ENCODE data around the gene ELF2.
"Not testable (repeated sequence)": the region's sequence is repeated elsewhere in the genome, so short reads cannot be mapped to it uniquely, and the experiment has no call there.

ELF2 gene

DNA sequence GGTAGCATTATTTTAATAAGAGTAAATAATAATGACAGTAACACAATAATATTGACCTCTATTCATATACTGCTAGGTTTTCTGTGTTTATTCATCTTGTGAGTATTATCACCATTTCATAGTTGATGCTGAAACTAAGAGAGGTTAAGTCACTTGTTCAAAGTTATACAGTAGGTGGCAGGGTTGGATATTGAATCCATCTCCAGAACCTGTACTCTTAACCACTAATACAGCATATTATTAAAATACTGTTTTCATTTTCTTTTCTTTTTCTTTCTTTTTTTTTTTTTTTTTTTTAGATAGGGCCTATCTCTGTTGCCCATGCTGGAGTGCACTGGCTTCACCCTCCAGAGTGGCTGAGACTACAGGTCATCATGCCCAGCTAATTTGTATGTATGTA lies 7.1 kb upstream of the ELF2 start:
- DNase-seq: no peak

DNA sequence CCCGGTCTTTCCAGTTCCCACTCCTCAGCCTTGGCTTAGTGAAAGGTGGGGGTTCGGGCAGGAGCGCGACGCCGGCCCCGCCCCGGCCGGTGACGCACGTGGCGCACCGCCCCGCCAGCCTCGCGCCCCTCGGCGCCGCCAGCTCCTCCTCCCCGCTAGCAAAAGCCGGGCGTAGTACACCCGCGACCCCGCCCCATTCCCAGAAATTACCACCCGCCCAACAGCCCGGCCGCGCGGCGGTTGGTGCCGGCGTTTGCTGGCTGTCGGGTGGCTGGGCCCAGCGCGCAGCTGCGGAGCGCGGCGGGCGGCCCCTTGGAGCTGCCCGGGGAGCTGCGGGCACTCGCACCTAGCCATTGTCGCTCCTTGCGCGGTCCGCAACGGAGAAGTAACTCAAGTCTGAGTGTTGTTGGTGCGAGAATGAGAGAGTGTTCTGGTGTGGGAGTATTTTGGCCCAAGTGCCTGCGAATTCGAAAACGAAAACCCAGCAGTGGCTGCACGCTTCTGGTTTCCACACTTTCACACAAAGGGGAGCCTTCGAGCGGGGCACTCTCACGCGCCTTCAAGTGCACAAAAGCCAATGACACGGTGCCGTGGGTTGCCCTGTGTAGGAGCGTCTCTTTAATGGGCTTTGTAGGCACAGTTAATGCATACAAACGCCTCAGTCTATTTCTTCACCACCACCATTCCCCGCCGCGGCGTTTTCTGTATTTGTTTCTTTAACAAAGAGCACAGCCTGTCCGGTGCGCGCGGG lies 1.0 kb upstream of the ELF2 start:
- peak; percentile 49 for DNase-seq

GRCh38 chr4:139176302-139177048 lies 543 bp downstream of the ELF2 start:
- DNase-seq: no peak

GRCh38 chr4:139175646-139176301 lies 1.2 kb downstream of the ELF2 start:
- DNase-seq: no peak

- DNase-seq: no peak
Observed at GRCh38 chr4:139171876-139172691, 4.9 kb downstream of the ELF2 start.

DNA sequence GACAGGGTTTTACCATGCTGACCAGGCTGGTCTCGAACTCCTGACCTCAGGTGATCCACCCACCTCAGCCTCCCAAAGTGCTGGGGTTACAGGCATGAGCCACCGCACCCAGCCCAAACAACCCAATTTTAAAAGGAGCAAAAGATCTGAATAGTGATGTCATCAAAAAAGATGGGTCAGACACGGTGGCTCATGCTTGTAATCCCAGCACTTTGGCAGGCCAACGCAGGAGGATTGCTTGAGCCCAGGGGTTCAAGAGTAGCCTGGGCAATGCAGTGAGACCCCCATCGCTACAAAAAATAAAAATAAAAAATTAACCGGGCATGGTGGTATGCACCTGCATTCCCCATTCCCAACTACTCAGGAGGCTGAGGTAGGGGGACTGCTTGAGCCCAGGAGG lies 6.1 kb downstream of the ELF2 start:
- no peak for DNase-seq

- DNase-seq: no peak
Observed at GRCh38 chr4:139167774-139168444, 9.1 kb downstream of the ELF2 start.

DNA sequence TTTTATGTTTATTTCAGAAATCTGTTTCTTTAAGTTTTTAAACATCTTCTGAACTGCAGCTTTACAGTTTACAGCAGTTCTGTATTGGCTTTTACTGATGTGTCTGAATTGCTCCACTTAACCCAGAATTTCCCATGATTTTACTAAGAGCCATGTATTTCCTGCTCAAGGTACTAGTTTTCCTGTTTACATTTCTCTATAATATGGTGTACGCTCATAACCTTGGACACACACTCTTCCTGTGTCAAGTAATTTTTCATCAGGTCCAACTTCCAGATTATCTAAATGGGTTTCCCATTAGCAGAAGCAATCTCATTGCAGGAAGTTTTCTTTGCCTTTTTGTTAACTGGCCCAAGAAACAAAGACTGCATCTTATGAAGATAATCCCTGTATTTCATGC lies 12.3 kb downstream of the ELF2 start:
- no peak for DNase-seq

GRCh38 chr4:139163806-139164206 lies 13.2 kb downstream of the ELF2 start:
- DNase-seq: no peak

GRCh38 chr4:139157977-139158376 lies 19.0 kb downstream of the ELF2 start:
- DNase-seq: not testable (repeated sequence)

GRCh38 chr4:139154952-139155557 lies 22.0 kb downstream of the ELF2 start:
- no peak for DNase-seq

DNA sequence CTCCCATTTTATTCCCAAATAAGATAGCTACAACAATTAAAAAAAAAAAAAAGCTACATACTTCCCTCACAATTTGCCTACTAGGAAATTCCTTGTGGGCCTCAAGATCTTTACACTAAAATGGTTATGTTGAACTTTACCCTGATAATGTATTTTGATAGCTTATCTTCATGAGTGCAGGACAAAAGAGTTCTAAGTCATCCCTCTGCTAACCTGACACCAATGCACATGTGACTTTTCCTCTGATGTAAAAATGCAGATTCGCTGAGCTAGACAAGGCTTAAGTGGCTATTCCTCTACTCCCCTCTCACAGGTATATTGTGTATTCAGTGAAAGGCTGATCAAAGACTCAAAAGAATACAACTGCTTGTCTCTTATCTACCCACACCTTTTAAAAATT lies 22.5 kb downstream of the ELF2 start:
- DNase-seq: no peak

DNA sequence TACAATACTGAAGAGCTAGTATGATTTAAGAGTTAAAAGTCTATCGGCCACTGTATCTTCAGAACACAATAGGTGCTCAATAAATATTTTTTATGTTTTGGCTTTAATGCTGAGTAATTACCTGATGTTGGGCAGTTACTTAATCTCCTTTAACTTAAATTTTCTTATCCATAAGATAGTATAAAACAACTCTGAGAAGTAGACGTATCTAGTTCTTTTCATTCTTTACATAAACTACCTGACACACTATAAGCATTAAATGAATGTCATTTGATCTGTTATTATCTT lies 22.9 kb downstream of the ELF2 start:
- no peak for DNase-seq

GRCh38 chr4:139153411-139154133 lies 23.4 kb downstream of the ELF2 start:
- no peak for DNase-seq

DNA sequence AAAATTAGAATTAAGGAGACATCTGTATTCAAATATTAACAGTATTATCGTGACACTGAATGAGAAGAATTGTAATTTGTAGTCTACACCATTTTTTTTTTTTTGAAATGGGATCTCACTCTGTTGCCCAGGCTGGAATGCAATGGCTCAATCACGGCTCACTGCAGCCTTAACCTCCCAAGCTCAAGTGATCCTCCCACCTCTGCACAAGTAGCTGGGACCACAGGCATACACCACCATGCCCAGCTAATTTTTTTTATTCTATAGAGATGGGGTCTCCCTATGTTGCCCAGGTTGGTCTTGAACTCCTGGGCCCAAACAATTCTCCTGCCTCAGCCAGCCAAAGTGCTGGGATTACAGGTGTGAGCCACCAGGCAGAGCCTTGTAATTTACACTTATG lies 24.8 kb downstream of the ELF2 start:
- DNase-seq: no peak

DNA sequence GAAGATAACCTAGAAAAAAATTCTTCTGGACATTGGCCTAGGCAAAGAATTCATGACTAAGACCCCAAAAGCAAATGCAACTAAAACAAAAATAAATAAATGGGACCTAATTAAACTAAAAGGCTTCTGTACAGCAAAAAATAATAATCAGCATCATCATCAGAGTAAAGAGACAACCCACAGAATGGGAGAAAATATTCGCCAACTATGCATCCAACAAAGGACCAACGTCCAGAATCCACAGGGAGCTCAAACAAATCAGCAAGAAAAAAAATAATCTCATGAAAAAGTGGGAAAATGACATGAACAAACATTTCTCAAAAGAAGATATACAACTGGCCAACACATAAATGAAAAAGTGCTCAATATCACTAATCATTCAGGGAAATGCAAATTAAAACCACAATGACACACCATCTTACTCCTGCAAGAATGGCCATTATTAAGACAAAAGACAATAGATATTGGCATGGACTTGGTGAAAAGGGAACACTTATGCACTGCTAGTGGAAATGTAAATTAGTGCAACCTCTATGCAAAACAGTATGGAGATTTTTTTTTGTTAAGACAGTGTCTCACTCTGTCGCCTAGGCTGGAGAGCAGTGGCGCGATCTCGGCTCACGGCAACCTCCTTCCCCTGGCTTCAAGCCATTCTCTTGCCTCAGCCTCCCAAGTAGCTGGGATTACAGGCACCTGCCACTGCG lies 29.9 kb downstream of the ELF2 start:
- DNase-seq: no peak

- DNase-seq: no peak
Observed at GRCh38 chr4:139145552-139145932, 31.5 kb downstream of the ELF2 start.

- DNase-seq: no peak
Observed at GRCh38 chr4:139144911-139145551, 32.0 kb downstream of the ELF2 start.

- no peak for DNase-seq
Observed at GRCh38 chr4:139144161-139144859, 32.7 kb downstream of the ELF2 start.

DNA sequence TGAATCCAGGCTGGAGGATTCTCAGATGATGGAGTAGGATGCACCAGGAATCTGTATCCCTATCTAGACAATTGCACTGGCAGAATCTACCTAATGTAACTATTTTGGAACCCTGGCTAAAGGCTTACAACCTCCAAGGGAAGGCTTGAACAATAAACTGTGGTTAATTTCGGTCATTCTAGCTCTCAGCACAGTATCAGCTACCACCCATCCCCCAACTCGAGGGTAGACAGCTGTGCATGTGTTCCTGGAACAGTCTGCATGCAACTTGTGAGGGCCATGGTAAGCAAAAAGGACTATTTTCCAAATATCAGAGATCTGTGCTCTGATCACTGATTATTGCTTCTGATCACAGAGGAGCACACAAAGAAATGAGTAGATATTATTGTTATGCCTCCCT lies 34.0 kb downstream of the ELF2 start:
- no peak for DNase-seq
